SK-N-SH treated with all-trans-retinoic acid at 6 μM for 48 hours (cell line): Measurements from ENCODE around the gene ADORA2A.

ENCODE experiments used
- ISL1 ChIP-seq: fragments of 250-450 bp; sonication (Bioruptor Pico); IDR thresholded peaks from 2 replicates; pipeline ENCODE4 v2.1.2; 2022; ENCODE audit warnings: mild to moderate bottlenecking, moderate library complexity
- PPARA ChIP-seq: fragments of 250-450 bp; sonication (Bioruptor Pico); IDR thresholded peaks from 2 replicates; pipeline ENCODE4 v1.5.0; 2020; ENCODE audit warnings: mild to moderate bottlenecking, borderline replicate concordance
- RARB ChIP-seq: fragments of 250-450 bp; sonication (Bioruptor Pico); IDR thresholded peaks from 2 replicates; pipeline ENCODE4 v1.8.0; 2021; ENCODE audit warnings: mild to moderate bottlenecking, moderate library complexity
- ZFP30 ChIP-seq: fragments of 450-650 bp; formaldehyde crosslinking; IDR thresholded peaks from 2 replicates; pipeline ENCODE4 v1.5.0; 2022; ENCODE audit warnings: mild to moderate bottlenecking, moderate library complexity
- TF ChIP-seq, protein P1 (sequence below): fragments of 250-450 bp; sonication (Bioruptor Pico); IDR thresholded peaks from 2 replicates; pipeline ENCODE4 v1.8.0; 2020; ENCODE audit warnings: mild to moderate bottlenecking, moderate library complexity, borderline replicate concordance
- TF ChIP-seq, protein P2 (sequence below): fragments of 250-450 bp; sonication (Bioruptor Pico); IDR thresholded peaks from 2 replicates; pipeline ENCODE4 v1.5.1; 2020; ENCODE audit warnings: low read depth, mild to moderate bottlenecking, moderate library complexity
- TF ChIP-seq, protein P3 (sequence below): fragments of 250-450 bp; sonication (Bioruptor Pico); IDR thresholded peaks from 2 replicates; pipeline ENCODE4 v1.5.1; 2021; ENCODE audit warnings: mild to moderate bottlenecking, moderate library complexity

DNA sequence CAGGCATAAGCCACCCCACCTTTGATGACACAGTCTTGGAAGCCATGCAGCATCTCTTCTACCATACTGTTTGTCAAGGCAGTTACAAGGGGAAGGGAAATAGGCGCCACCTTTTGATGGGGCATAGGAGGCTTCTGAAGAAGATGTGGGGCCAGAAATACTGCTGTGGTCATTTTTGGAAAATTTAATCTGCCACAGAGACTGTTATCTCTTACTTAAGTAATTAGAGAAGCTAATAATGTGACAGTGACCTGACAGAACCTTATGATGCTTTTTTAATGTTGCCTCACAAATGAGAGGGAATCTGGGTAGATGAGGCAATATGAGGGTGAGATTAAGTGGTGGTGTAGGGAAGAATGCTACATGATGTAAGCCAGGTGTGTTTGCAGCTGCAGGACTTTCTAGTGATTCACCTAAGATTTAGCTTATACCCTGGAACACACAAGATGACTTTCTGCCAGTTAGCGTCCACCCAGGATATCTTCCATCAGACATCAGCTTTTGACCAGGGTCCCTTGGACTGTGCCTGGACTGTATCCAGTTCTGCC is 34.3 kb upstream of the ADORA2A start:
- TF ChIP-seq ISL1 (no peak), RARB (CRISPR knock-in tag) (no peak), PPARA (no peak), ZFP30 (no peak)
- TF ChIP-seq, protein P1, sequence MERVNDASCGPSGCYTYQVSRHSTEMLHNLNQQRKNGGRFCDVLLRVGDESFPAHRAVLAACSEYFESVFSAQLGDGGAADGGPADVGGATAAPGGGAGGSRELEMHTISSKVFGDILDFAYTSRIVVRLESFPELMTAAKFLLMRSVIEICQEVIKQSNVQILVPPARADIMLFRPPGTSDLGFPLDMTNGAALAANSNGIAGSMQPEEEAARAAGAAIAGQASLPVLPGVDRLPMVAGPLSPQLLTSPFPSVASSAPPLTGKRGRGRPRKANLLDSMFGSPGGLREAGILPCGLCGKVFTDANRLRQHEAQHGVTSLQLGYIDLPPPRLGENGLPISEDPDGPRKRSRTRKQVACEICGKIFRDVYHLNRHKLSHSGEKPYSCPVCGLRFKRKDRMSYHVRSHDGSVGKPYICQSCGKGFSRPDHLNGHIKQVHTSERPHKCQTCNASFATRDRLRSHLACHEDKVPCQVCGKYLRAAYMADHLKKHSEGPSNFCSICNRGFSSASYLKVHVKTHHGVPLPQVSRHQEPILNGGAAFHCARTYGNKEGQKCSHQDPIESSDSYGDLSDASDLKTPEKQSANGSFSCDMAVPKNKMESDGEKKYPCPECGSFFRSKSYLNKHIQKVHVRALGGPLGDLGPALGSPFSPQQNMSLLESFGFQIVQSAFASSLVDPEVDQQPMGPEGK (CRISPR knock-in tag) = no peak
- TF ChIP-seq, protein P2, sequence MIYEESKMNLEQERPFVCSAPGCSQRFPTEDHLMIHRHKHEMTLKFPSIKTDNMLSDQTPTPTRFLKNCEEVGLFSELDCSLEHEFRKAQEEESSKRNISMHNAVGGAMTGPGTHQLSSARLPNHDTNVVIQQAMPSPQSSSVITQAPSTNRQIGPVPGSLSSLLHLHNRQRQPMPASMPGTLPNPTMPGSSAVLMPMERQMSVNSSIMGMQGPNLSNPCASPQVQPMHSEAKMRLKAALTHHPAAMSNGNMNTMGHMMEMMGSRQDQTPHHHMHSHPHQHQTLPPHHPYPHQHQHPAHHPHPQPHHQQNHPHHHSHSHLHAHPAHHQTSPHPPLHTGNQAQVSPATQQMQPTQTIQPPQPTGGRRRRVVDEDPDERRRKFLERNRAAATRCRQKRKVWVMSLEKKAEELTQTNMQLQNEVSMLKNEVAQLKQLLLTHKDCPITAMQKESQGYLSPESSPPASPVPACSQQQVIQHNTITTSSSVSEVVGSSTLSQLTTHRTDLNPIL (CRISPR knock-in tag) = no peak
- TF ChIP-seq, protein P3, sequence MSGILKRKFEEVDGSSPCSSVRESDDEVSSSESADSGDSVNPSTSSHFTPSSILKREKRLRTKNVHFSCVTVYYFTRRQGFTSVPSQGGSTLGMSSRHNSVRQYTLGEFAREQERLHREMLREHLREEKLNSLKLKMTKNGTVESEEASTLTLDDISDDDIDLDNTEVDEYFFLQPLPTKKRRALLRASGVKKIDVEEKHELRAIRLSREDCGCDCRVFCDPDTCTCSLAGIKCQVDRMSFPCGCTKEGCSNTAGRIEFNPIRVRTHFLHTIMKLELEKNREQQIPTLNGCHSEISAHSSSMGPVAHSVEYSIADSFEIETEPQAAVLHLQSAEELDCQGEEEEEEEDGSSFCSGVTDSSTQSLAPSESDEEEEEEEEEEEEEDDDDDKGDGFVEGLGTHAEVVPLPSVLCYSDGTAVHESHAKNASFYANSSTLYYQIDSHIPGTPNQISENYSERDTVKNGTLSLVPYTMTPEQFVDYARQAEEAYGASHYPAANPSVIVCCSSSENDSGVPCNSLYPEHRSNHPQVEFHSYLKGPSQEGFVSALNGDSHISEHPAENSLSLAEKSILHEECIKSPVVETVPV (CRISPR knock-in tag) = no peak
